ENCODE results near the gene CACNA1G. TPM values are rescaled to one million over a fixed set of nuclear protein-coding genes. Genes with fewer than 3 reads are reported as not detected.
A peak's percentile ranks its signal among the peaks of the same experiment; 100 is the strongest.

Gene CACNA1G
- total and polyA plus RNA-seq, 8 donors, result 0.50 to 38.2 (median 19.5) TPM

- H3K27me3 ChIP-seq, result no peaks in the 10 kb centered on the region
- peaks cover 7 to 18% of the 10 kb centered on the region in 2 donors for H3K4me1 ChIP-seq
- intact Hi-C loops (cut with DNase I), result loop anchor here in 1 of 2 donors (5.0 kb wide), 2 partner anchors 71 to 141 kb away; no protein-coding TSS in a partner anchor
- peak; percentile 82 for ATAC-seq
- H3K4me3 ChIP-seq, result no peak overlapping the region
- peak; percentile 80 to 89 for TF ChIP-seq CTCF (IDR thresholded peaks at IDR 0.05)
- peak; percentile 77 to 92 (median 83) for DNase-seq
- no peak overlapping the region for H3K27ac ChIP-seq
- peaks cover 0 to 9% of the 10 kb centered on the region in 2 donors for H3K36me3 ChIP-seq
- no peaks in the 10 kb centered on the region for H3K9me3 ChIP-seq
These were observed 9.7 kb upstream of the CACNA1G start for GRCh38 chr17:50550661-50551432.

- Histone ChIP-seq H3K4me1 (peaks cover 7 to 17% of the 10 kb centered on the region in 2 donors), H3K4me3 (no peak overlapping the region), H3K27me3 (no peaks in the 10 kb centered on the region), H3K9me3 (no peaks in the 10 kb centered on the region), H3K27ac (no peak overlapping the region), H3K36me3 (peaks cover 0 to 15% of the 10 kb centered on the region in 2 donors)
- DNase-seq (peak in 1 of 4 donors; percentile 63), ATAC-seq (no peak)
- TF ChIP-seq CTCF (IDR thresholded peaks at IDR 0.05), result no peak
- intact Hi-C loops (cut with DNase I), result loop anchor here in 1 of 2 donors (5.0 kb wide), 2 partner anchors 71 to 141 kb away; no protein-coding TSS in a partner anchor
These were observed 9.1 kb upstream of the CACNA1G start for GRCh38 chr17:50551433-50551815.

- H3K27ac ChIP-seq, result no peak overlapping the region
These were observed 8.6 kb upstream of the CACNA1G start for GRCh38 chr17:50551884-50552283.

GRCh38 chr17:50554201-50554600 lies 6.3 kb upstream of the CACNA1G start:
- Histone ChIP-seq H3K4me1 (peaks cover 7 to 9% of the 10 kb centered on the region in 2 donors), H3K4me3 (no peak overlapping the region), H3K9me3 (no peaks in the 10 kb centered on the region), H3K27me3 (peaks cover 3 to 28% of the 10 kb centered on the region in 2 donors), H3K27ac (no peak overlapping the region), H3K36me3 (peaks cover 0 to 15% of the 10 kb centered on the region in 2 donors)
- intact Hi-C loops (cut with DNase I), result loop anchor here in 1 of 2 donors (5.0 kb wide), 2 partner anchors 68 to 138 kb away; no protein-coding TSS in a partner anchor
- ATAC-seq (no peak), DNase-seq (no peak)
- no peak for TF ChIP-seq CTCF (IDR thresholded peaks at IDR 0.05)

More at GRCh38 chr17:50551884-50552283, 8.6 kb upstream of the CACNA1G start:
- peaks cover 0 to 15% of the 10 kb centered on the region in 2 donors for H3K36me3 ChIP-seq
- intact Hi-C loops (cut with DNase I), result loop anchor here in 1 of 2 donors (5.0 kb wide), 2 partner anchors 70 to 140 kb away; no protein-coding TSS in a partner anchor
- DNase-seq (no peak), ATAC-seq (no peak)
- H3K4me1 ChIP-seq, result peaks cover 7 to 12% of the 10 kb centered on the region in 2 donors
- no peak for TF ChIP-seq CTCF (IDR thresholded peaks at IDR 0.05)
- H3K4me3 ChIP-seq, result no peak overlapping the region
- H3K27me3 ChIP-seq, result peaks cover 0 to 4% of the 10 kb centered on the region in 2 donors
- no peaks in the 10 kb centered on the region for H3K9me3 ChIP-seq

GRCh38 chr17:50556803-50557202 lies 3.7 kb upstream of the CACNA1G start:
- intact Hi-C loops (cut with DNase I), result no loop called here
- ATAC-seq (no peak), DNase-seq (no peak)
- H3K9me3 ChIP-seq, result no peaks in the 10 kb centered on the region
- TF ChIP-seq CTCF (IDR thresholded peaks at IDR 0.05), result no peak
- H3K27me3 ChIP-seq, result peaks cover 25 to 54% of the 10 kb centered on the region in 2 donors
- peaks cover 0 to 15% of the 10 kb centered on the region in 2 donors for H3K36me3 ChIP-seq
- H3K27ac ChIP-seq, result no peak overlapping the region
- no peak overlapping the region for H3K4me3 ChIP-seq
- H3K4me1 ChIP-seq, result peaks cover 25 to 33% of the 10 kb centered on the region in 2 donors

Data from left lung (tissue), 10 donors.